ENCODE data around the gene KIAA0040.

Gene KIAA0040

GRCh38 chr1:175192630-175193526 lies at the start of gene KIAA0040:
KIAA0040 (minus strand) TSS chr1:175192776; CDS start chr1:175161013, 31,763 bp downstream.
- no peaks in the 10 kb centered on the region for H3K27me3 Mint-ChIP-seq
- peaks cover 52% of the 10 kb centered on the region for H3K4me1 Mint-ChIP-seq
- peak within 1 kb of the TSS; percentile 97 for H3K4me3 Mint-ChIP-seq
- peak within 1 kb of the TSS; percentile 94 for H3K27ac Mint-ChIP-seq
- H3K9me3 Mint-ChIP-seq, result no peaks in the 10 kb centered on the region
- no peaks in the 10 kb centered on the region for H3K36me3 Mint-ChIP-seq

DNA sequence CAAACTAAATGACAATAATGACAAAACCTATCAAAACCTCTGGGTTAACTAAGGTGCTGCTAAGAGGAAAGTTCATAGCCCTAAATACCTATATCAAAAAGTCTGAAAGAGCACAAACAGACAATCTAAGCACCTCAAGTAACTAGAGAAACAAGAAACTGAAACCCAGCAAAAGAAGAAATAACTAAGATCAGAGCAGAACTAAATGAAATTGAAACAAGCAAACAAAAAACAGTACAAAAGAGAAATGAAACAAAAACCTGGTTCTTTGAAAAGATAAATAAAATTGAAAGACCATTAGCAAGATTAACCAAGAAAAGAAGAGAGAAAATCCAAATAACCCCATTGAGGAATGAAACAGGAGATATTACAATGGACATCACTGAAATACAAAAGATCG lies 44.8 kb upstream of the KIAA0040 start:
- no peak overlapping the region for H3K27ac Mint-ChIP-seq
- H3K27me3 Mint-ChIP-seq, result no peaks in the 10 kb centered on the region
- peaks cover 44% of the 10 kb centered on the region for H3K4me1 Mint-ChIP-seq
- H3K4me3 Mint-ChIP-seq, result no peak overlapping the region
- H3K36me3 Mint-ChIP-seq, result peaks cover 4% of the 10 kb centered on the region
- peaks cover 11% of the 10 kb centered on the region for H3K9me3 Mint-ChIP-seq

GRCh38 chr1:175234639-175235038 lies 42.1 kb upstream of the KIAA0040 start:
- Mint-ChIP-seq H3K27me3 (no peaks in the 10 kb centered on the region), H3K27ac (no peak overlapping the region), H3K4me3 (no peak overlapping the region), H3K4me1 (peaks cover 44% of the 10 kb centered on the region), H3K9me3 (peaks cover 6% of the 10 kb centered on the region), H3K36me3 (peaks cover 4% of the 10 kb centered on the region)

- Mint-ChIP-seq H3K4me1 (peaks cover 40% of the 10 kb centered on the region), H3K9me3 (peaks cover 2% of the 10 kb centered on the region), H3K4me3 (no peak overlapping the region), H3K27ac (peak overlapping the region; percentile 46), H3K27me3 (no peaks in the 10 kb centered on the region), H3K36me3 (peaks cover under 1% of the 10 kb centered on the region)
These were observed 39.8 kb upstream of the KIAA0040 start for GRCh38 chr1:175232335-175232734.

DNA sequence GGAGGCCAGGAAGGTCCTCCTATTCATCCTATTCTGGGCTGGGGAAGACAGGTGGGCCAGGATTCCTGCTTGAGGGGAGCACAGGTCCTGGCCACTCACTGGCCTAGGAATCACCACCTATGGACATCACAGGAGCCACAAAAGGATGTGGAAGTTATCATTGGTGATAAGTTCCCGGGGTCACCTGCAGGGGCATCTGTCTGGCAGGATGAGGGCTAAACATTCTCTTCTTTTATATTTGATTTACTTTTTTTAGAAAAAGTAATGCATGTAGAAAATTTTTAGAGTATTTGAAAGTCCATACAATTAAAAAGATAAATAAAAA lies 33.2 kb upstream of the KIAA0040 start:
- Mint-ChIP-seq H3K27ac (no peak overlapping the region), H3K27me3 (no peaks in the 10 kb centered on the region), H3K4me3 (no peak overlapping the region), H3K9me3 (no peaks in the 10 kb centered on the region), H3K4me1 (no peaks in the 10 kb centered on the region), H3K36me3 (no peaks in the 10 kb centered on the region)

DNA sequence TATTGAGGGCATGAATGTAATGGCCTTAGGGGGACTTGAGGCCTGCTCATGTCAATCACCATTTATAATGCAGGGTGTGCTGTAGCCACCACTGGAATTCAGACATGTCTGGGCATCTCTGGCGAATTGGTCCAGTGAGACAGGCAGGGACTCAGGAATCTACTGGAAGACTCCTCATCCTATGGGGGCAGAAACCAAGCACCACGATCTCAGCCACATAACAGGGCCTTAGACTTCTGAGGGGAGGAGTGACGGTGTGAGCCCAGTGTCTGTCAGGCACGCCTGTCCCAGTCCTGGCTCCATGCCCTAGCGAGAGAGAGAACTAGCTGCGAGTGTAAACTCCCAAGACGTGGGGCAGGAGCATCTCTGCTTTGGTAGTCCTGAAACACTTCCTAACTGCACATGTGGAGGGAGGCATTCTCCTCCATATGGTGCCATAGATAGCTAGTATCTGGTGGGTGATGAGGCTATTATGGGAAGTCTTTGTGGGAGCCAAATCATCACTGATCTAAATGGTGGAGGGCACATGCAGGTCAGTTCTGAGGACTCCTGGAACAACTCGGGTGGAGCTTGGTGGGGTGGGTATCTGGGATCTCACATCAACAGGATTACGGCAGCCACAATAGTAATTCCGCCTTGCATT lies 29.8 kb upstream of the KIAA0040 start:
- Mint-ChIP-seq H3K27me3 (no peaks in the 10 kb centered on the region), H3K9me3 (no peaks in the 10 kb centered on the region), H3K4me3 (no peak overlapping the region), H3K27ac (no peak overlapping the region), H3K4me1 (peaks cover 14% of the 10 kb centered on the region), H3K36me3 (no peaks in the 10 kb centered on the region)

DNA sequence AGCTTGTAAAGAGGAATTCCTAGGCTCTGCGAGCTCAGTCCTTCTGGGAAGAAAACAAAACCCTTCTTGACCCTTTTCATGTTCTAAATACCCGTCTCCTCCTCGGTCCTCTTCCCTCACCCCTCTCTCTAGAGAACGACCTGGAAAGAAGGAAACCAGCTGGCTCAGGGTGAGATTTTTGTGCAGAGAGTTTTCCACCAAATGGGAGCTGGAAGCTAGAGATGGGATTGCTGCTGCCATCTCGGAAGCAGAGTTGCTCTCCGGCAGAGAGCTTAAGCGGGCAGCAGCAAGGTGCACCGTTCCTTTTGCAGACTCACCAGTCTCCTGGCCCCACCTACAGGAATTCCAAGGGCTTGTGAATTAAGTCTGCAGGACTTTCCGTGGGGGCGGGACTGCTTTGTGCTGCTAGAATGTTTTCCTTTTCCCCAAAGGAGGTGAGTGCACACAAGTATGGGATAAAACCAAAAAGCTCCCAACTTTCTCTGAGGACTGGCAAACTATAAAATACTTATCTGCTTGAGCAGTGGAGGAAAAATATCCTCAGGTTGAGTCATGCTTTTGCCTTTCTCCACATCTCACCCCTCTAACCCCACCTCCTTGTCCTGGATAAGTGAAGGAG lies 29.1 kb upstream of the KIAA0040 start:
- Mint-ChIP-seq H3K36me3 (no peaks in the 10 kb centered on the region), H3K27ac (no peak overlapping the region), H3K4me1 (peaks cover 14% of the 10 kb centered on the region), H3K4me3 (no peak overlapping the region), H3K9me3 (no peaks in the 10 kb centered on the region), H3K27me3 (no peaks in the 10 kb centered on the region)

DNA sequence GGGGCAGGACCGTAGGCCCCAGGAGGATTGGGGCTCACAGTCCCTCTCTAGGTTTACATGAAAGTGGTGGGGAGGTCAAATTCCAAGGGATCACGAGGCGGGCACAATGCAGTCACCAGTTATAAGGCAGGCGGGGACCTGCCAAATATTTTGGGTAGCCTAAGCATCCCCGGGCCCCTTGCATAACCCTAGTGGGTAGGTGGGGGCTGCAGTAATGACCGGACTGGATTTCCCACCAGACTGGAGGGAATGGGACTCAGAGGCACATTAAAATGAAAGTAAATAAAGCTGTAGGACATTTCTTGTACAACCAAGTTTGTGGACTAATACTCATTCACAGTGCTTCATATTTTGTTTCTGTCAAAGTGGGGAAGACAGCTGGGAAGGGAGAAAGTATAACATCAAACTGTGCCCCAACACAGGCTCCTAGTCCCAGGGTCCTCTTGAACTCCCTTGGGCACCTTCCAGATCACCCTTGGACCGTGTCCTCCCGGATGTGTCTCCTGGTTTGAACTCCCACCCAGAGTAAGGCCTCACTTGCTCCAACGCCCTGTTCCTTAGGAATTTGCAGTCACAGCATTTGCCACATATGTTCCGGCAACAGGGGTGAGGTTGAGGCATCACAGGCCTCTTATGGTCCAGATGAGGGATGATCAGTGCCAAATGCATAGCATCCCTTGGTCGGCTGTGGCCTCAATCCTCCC lies 28.4 kb upstream of the KIAA0040 start:
- Mint-ChIP-seq H3K4me1 (peaks cover 14% of the 10 kb centered on the region), H3K4me3 (no peak overlapping the region), H3K27me3 (no peaks in the 10 kb centered on the region), H3K9me3 (no peaks in the 10 kb centered on the region), H3K36me3 (no peaks in the 10 kb centered on the region), H3K27ac (no peak overlapping the region)

GRCh38 chr1:175219774-175220173 lies 27.2 kb upstream of the KIAA0040 start:
- no peaks in the 10 kb centered on the region for H3K36me3 Mint-ChIP-seq
- H3K27me3 Mint-ChIP-seq, result no peaks in the 10 kb centered on the region
- peaks cover 18% of the 10 kb centered on the region for H3K4me1 Mint-ChIP-seq
- no peaks in the 10 kb centered on the region for H3K9me3 Mint-ChIP-seq
- H3K27ac Mint-ChIP-seq, result no peak overlapping the region
- H3K4me3 Mint-ChIP-seq, result no peak overlapping the region

GRCh38 chr1:175218786-175219434 lies 26.3 kb upstream of the KIAA0040 start:
- no peak overlapping the region for H3K27ac Mint-ChIP-seq
- H3K36me3 Mint-ChIP-seq, result no peaks in the 10 kb centered on the region
- H3K4me3 Mint-ChIP-seq, result no peak overlapping the region
- peaks cover 27% of the 10 kb centered on the region for H3K4me1 Mint-ChIP-seq
- no peaks in the 10 kb centered on the region for H3K9me3 Mint-ChIP-seq
- H3K27me3 Mint-ChIP-seq, result no peaks in the 10 kb centered on the region

GRCh38 chr1:175217721-175218531 lies 25.4 kb upstream of the KIAA0040 start:
- H3K4me1 Mint-ChIP-seq, result peaks cover 37% of the 10 kb centered on the region
- no peaks in the 10 kb centered on the region for H3K9me3 Mint-ChIP-seq
- no peaks in the 10 kb centered on the region for H3K36me3 Mint-ChIP-seq
- H3K27ac Mint-ChIP-seq, result no peak overlapping the region
- no peak overlapping the region for H3K4me3 Mint-ChIP-seq
- no peaks in the 10 kb centered on the region for H3K27me3 Mint-ChIP-seq

- H3K4me3 Mint-ChIP-seq, result no peak overlapping the region
- H3K9me3 Mint-ChIP-seq, result no peaks in the 10 kb centered on the region
- H3K4me1 Mint-ChIP-seq, result peaks cover 50% of the 10 kb centered on the region
- no peak overlapping the region for H3K27ac Mint-ChIP-seq
- no peaks in the 10 kb centered on the region for H3K36me3 Mint-ChIP-seq
- H3K27me3 Mint-ChIP-seq, result no peaks in the 10 kb centered on the region
These were observed 23.9 kb upstream of the KIAA0040 start for GRCh38 chr1:175216444-175216843.

DNA sequence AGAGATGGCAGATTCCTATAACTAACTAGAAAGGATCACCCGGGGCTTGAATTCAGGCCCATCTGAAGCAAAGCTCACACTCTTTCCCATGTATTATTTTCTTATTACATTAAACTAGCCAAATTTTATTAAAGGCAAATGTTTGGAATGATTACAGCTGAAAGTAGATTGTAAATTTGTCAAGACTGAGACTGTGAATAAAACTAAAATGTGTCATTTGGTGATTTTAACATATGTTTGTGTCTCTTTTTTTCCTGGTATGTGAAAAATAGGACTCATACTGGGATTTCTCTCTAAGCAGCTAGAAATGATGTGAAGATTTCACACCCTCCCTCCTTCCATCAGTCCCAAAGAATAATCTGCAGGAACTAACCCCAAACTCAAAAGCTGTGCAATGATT lies 19.1 kb upstream of the KIAA0040 start:
- H3K9me3 Mint-ChIP-seq, result no peaks in the 10 kb centered on the region
- H3K27ac Mint-ChIP-seq, result peak overlapping the region; percentile 76
- H3K4me1 Mint-ChIP-seq, result peaks cover 83% of the 10 kb centered on the region
- no peaks in the 10 kb centered on the region for H3K27me3 Mint-ChIP-seq
- no peaks in the 10 kb centered on the region for H3K36me3 Mint-ChIP-seq
- no peak overlapping the region for H3K4me3 Mint-ChIP-seq

GRCh38 chr1:175210744-175211143 lies 18.2 kb upstream of the KIAA0040 start:
- H3K9me3 Mint-ChIP-seq, result no peaks in the 10 kb centered on the region
- H3K27ac Mint-ChIP-seq, result peak overlapping the region; percentile 70
- peaks cover 88% of the 10 kb centered on the region for H3K4me1 Mint-ChIP-seq
- H3K4me3 Mint-ChIP-seq, result peak overlapping the region; percentile 47
- H3K36me3 Mint-ChIP-seq, result no peaks in the 10 kb centered on the region
- no peaks in the 10 kb centered on the region for H3K27me3 Mint-ChIP-seq
